Peyer's patch (tissue), 4 donors: Measurements from ENCODE around the gene DYRK4. TPM values are rescaled to one million over a fixed set of nuclear protein-coding genes. Genes with fewer than 3 reads are reported as not detected.

Source experiments
- DNase-seq, 3 donors: peaks; one replicate each; pipeline ENCODE4 v3.0.0-alpha.2; 2017 to 2019
- H3K27ac ChIP-seq, 4 donors: fragments of 200-600 bp; sonication (generic); one replicate each; pipeline ENCODE4 v1.5.1; 2016 to 2019
- H3K27me3 ChIP-seq, 2 donors: fragments of 200-600 bp; sonication (generic); one replicate each; pipeline ENCODE4 v1.5.1; 2019
- H3K36me3 ChIP-seq, 3 donors: fragments of 200-600 bp; sonication (generic); one replicate each; pipeline ENCODE4 v1.5.1; 2016 to 2019
- H3K4me1 ChIP-seq, 4 donors: fragments of 200-600 bp; sonication (generic); one replicate each; pipeline ENCODE4 v1.5.1; 2016 to 2019
- H3K4me3 ChIP-seq, 4 donors: fragments of 200-600 bp; sonication (generic); 1 replicate in 3 of 4; 2 replicates in 1 of 4; pipeline ENCODE4 v1.5.1; 2016 to 2019; ENCODE audit warnings: mild to moderate bottlenecking in 1 of 4
- H3K9me3 ChIP-seq, 4 donors: fragments of 200-600 bp; sonication (generic); one replicate each; pipeline ENCODE4 v1.5.1; 2016 to 2019; ENCODE audit warnings: mild to moderate bottlenecking in 1 of 4
- CTCF ChIP-seq, 6 experiments: fragments of 450-650 bp in 4 of 6; fragments of 200-600 bp in 2 of 6; sonication (generic) in 1 of 6; IDR thresholded peaks; one replicate each; pipeline ENCODE4 v1.5.1; 2017 to 2019; ENCODE audit warnings: antibody characterized with exemption in 6 of 6, mild to moderate bottlenecking in 3 of 6, moderate library complexity in 1 of 6
- POLR2A ChIP-seq, 2 donors: fragments of 450-650 bp; IDR thresholded peaks; one replicate each; pipeline ENCODE4 v1.5.1; 2017; ENCODE audit warnings: antibody characterized with exemption in 2 of 2, mild to moderate bottlenecking in 2 of 2, moderate library complexity in 2 of 2
- total RNA-seq, 4 donors: library from RNA; depleted of rRNA; stranded (reverse); fragments of >200 nt; gene quantifications; one replicate each; pipeline ENCODE4 v1.1.0, GENCODE V29; 2016

DYRK4 gene
- total RNA-seq, 4 donors from 2014 or later: 13.1 to 71.0 (median 27.4) TPM

- Histone ChIP-seq H3K36me3 (no peaks in the 10 kb centered on the region), H3K27me3 (no peaks in the 10 kb centered on the region), H3K4me1 (peaks cover 0 to 16% (median 0%) of the 10 kb centered on the region in 4 donors), H3K9me3 (no peaks in the 10 kb centered on the region), H3K4me3 (peak overlapping the region; percentile 56 to 83 (median 70)), H3K27ac (peak overlapping the region; percentile 41 to 73 (median 50))
- TF ChIP-seq CTCF (IDR thresholded peaks at IDR 0.05) (peak; percentile 91 to 99 (median 94)), POLR2A (IDR thresholded peaks at IDR 0.05) (peak in 1 of 2 donors; percentile 31)
- peak; percentile 79 to 92 (median 80) for DNase-seq
These were observed 42.7 kb downstream of the DYRK4 start for GRCh38 chr12:4604684-4605193.

- no peak for DNase-seq
These were observed 45.0 kb downstream of the DYRK4 start for GRCh38 chr12:4607056-4607455.

GRCh38 chr12:4609071-4609470 lies 47.1 kb downstream of the DYRK4 start:
- no peaks in the 10 kb centered on the region for H3K9me3 ChIP-seq
- TF ChIP-seq POLR2A (IDR thresholded peaks at IDR 0.05): no peak
- no peak for TF ChIP-seq CTCF (IDR thresholded peaks at IDR 0.05)
- no peak overlapping the region for H3K4me3 ChIP-seq
- DNase-seq: no peak
- peaks cover 0 to 35% (median 0%) of the 10 kb centered on the region in 3 donors for H3K36me3 ChIP-seq
- no peaks in the 10 kb centered on the region for H3K27me3 ChIP-seq
- H3K4me1 ChIP-seq: peaks cover 0 to 16% (median 0%) of the 10 kb centered on the region in 4 donors
- H3K27ac ChIP-seq: no peak overlapping the region

More at GRCh38 chr12:4607056-4607455, 45.0 kb downstream of the DYRK4 start:
- H3K27me3 ChIP-seq: no peaks in the 10 kb centered on the region
- H3K36me3 ChIP-seq: peaks cover 0 to 15% (median 0%) of the 10 kb centered on the region in 3 donors
- H3K9me3 ChIP-seq: no peaks in the 10 kb centered on the region
- no peak overlapping the region for H3K27ac ChIP-seq
- TF ChIP-seq CTCF (IDR thresholded peaks at IDR 0.05): no peak
- no peak for TF ChIP-seq POLR2A (IDR thresholded peaks at IDR 0.05)
- no peak overlapping the region for H3K4me3 ChIP-seq
- peaks cover 0 to 16% (median 0%) of the 10 kb centered on the region in 4 donors for H3K4me1 ChIP-seq

- TF ChIP-seq POLR2A (IDR thresholded peaks at IDR 0.05) (no peak), CTCF (IDR thresholded peaks at IDR 0.05) (no peak)
- H3K36me3 ChIP-seq: peaks cover 0 to 48% (median 0%) of the 10 kb centered on the region in 3 donors
- DNase-seq: no peak
These were observed 48.5 kb downstream of the DYRK4 start for GRCh38 chr12:4610481-4610880.

GRCh38 chr12:4615667-4616066 lies 53.7 kb downstream of the DYRK4 start:
- no peak overlapping the region for H3K27ac ChIP-seq
- H3K4me1 ChIP-seq: no peaks in the 10 kb centered on the region
- no peaks in the 10 kb centered on the region for H3K9me3 ChIP-seq
- H3K36me3 ChIP-seq: peaks cover 0 to 49% (median 0%) of the 10 kb centered on the region in 3 donors
- no peak for DNase-seq
- no peaks in the 10 kb centered on the region for H3K27me3 ChIP-seq
- TF ChIP-seq POLR2A (IDR thresholded peaks at IDR 0.05): no peak
- TF ChIP-seq CTCF (IDR thresholded peaks at IDR 0.05): no peak
- H3K4me3 ChIP-seq: no peak overlapping the region

More at GRCh38 chr12:4610481-4610880, 48.5 kb downstream of the DYRK4 start:
- H3K4me1 ChIP-seq: peaks cover 0 to 14% (median 0%) of the 10 kb centered on the region in 4 donors
- no peaks in the 10 kb centered on the region for H3K27me3 ChIP-seq
- no peak overlapping the region for H3K27ac ChIP-seq
- H3K4me3 ChIP-seq: no peak overlapping the region
- H3K9me3 ChIP-seq: no peaks in the 10 kb centered on the region
